Activated naive CD8-positive, alpha-beta T cell treated with anti-CD3 and anti-CD28 coated beads for 36 hours (primary cell): ENCODE measurements around the gene THY1. TPM values are rescaled to one million over a fixed set of nuclear protein-coding genes. Genes with fewer than 3 reads are reported as not detected.
"Not testable (repeated sequence)": the region's sequence is repeated elsewhere in the genome, so short reads cannot be mapped to it uniquely, and the experiment has no call there.

Source experiments
- DNase-seq: peaks from one replicate; pipeline ENCODE4 v3.0.0; 2021
- H3K27ac Mint-ChIP-seq: one replicate; pipeline ENCODE4 v1.8.0; 2022; ENCODE audit warnings: mild to moderate bottlenecking, moderate library complexity, mixed read lengths
- H3K27me3 Mint-ChIP-seq: one replicate; pipeline ENCODE4 v1.8.0; 2022; ENCODE audit warnings: mild to moderate bottlenecking, mixed read lengths
- H3K36me3 Mint-ChIP-seq: one replicate; pipeline ENCODE4 v1.8.0; 2021; ENCODE audit warnings: mild to moderate bottlenecking, mixed read lengths
- H3K4me1 Mint-ChIP-seq: one replicate; pipeline ENCODE4 v1.8.0; 2021; ENCODE audit warnings: mixed read lengths
- H3K4me3 Mint-ChIP-seq: one replicate; pipeline ENCODE4 v1.8.0; 2022; ENCODE audit warnings: mild to moderate bottlenecking, moderate library complexity, mixed read lengths
- H3K9me3 Mint-ChIP-seq: one replicate; pipeline ENCODE4 v1.8.0; 2022; ENCODE audit warnings: mixed read lengths
- total RNA-seq, 2 experiments: library from RNA; stranded (reverse); gene quantifications; one replicate each; pipeline ENCODE4 v1.2.3, GENCODE V29; 2021

The THY1 gene
- total RNA-seq, 2 experiments from 2014 or later, result 0.30 TPM; not detected in 1

DNA sequence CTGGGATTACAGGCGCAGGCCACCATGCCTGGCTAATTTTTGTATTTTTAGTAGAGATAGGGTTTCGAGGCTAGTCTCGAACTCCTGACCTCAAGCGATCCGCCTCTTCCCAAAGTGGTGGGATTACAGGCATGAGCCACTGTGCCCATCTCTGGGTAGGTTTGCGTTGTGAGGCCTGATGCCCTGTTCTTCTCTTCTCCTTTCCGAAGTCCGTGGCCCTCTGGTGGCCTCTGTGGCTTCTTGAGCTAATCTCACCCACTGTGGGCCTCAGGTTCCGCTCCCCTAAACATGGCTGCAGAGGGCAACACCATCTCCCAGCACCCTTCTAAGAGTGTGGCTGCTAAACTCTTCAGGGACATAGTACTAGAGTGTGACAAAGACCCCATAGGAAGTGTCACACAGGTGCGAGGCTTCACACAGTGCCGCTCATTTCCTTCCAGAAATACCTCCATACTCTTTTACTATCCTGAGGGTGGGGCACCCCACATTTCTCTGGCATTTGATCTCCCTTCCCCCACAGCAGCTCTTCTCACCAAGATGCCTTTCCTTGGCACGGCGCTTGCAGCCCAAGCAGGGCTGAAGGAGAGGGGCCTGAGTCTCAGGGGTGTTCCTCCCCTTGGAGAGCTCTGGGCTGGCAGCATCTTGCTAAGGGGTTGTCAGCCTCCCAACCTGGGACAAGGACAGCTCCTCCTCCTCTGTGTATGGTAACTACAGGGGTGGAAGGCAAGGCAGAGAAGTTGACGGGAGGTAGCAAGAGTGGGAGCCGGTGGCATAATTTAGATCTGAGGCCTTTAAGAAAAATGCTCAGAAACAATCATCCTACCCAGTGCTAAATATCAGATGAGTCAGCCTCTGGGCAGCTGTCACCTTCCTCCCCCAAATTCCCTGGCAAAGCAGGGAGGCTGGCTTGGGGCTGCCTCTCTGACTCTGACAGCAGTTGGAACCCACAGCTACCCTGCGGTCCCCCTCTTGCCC lies 6.1 kb downstream of the THY1 start:
- peaks cover 2% of the 10 kb centered on the region for H3K9me3 Mint-ChIP-seq
- H3K27me3 Mint-ChIP-seq, result peaks cover 24% of the 10 kb centered on the region
- peaks cover 6% of the 10 kb centered on the region for H3K36me3 Mint-ChIP-seq
- H3K27ac Mint-ChIP-seq, result no peak overlapping the region
- H3K4me3 Mint-ChIP-seq, result no peak overlapping the region
- no peak for DNase-seq
- no peaks in the 10 kb centered on the region for H3K4me1 Mint-ChIP-seq

DNA sequence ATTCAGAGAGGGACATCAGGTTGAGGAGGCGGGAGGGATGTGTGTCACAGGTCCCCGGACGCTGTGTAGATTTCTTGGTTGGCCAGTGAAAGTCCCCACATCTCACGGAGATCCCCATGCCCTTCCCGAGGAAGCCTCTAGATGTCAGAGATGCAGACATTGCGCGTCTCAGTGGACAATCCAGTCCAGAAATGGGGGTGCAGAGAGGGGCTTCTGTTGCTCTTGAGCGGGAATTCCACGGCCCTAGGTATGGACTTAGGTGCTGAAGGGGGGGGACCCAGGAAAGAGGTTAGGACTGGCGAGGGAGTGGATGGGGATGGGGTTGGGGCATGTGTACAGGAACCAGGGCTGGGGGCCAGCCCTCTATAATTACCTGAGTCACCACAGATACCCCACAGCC lies 7.0 kb downstream of the THY1 start:
- Mint-ChIP-seq H3K27me3 (peaks cover 14% of the 10 kb centered on the region), H3K36me3 (peaks cover 6% of the 10 kb centered on the region), H3K9me3 (peaks cover 2% of the 10 kb centered on the region), H3K4me3 (no peak overlapping the region), H3K4me1 (no peaks in the 10 kb centered on the region), H3K27ac (no peak overlapping the region)
- DNase-seq, result no peak

DNA sequence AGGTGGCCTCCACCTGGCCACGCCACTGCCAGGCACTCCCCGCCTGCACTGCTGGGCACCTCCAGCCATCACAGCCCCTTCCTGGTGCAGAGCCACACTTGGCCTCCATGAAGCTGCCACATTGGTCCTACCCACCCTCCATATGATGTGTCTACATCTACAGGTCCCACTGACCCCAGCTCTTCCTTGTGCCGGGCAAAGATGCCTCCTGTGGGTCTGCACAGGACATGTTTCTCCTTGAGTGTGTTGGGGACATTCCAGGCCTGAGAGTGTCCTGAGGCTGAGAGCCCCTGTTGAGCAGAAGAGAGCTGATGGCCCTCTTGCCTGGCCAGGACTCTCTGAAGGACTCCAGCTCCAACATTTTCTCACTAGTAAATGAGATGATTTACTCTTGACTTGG lies 7.5 kb downstream of the THY1 start:
- peaks cover 6% of the 10 kb centered on the region for H3K36me3 Mint-ChIP-seq
- peaks cover 2% of the 10 kb centered on the region for H3K9me3 Mint-ChIP-seq
- H3K27me3 Mint-ChIP-seq, result peaks cover 10% of the 10 kb centered on the region
- no peak overlapping the region for H3K4me3 Mint-ChIP-seq
- no peak for DNase-seq
- H3K4me1 Mint-ChIP-seq, result no peaks in the 10 kb centered on the region
- no peak overlapping the region for H3K27ac Mint-ChIP-seq

DNA sequence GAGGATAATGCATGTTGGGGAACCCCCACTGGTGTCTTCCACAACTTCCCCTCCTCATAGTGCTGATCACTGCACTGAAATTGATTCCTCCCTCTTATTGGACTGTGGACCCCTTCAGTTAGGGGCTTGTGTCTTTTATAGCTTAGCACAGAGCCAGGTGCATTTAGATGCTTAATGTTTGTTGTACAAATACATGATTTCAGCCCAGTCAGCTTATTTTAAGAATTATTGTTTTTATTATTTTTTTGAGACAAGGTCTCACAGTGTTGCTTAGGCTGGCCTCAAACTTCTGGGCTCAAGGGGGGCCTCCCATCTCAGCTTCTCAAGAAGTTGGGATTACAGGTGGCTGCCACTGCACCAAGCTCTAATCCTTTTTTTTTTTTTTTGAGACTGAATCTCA lies 8.2 kb downstream of the THY1 start:
- Mint-ChIP-seq H3K27me3 (peaks cover 5% of the 10 kb centered on the region), H3K4me1 (no peaks in the 10 kb centered on the region), H3K27ac (no peak overlapping the region), H3K4me3 (no peak overlapping the region), H3K9me3 (peaks cover 2% of the 10 kb centered on the region), H3K36me3 (peaks cover 6% of the 10 kb centered on the region)
- DNase-seq, result no peak

DNA sequence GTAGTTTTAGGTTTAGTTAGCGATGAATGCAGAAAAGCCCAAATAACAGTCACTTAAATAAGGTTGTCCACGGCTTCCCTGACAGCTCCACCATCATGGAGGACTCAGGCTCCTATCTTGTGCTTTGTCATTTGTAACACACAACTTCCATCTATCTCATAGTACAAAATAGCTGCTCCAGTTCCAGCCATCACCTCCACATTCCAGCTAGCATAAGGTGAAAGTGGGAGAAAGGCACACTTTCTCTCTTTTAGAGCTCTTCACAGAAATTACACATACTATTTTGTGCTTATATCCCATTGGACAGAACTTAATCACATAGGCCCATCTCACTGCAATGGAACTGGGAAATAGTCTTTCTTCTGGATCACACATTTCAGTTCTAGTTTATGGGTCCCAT lies 8.7 kb downstream of the THY1 start:
- no peak for DNase-seq
- H3K36me3 Mint-ChIP-seq, result peaks cover 6% of the 10 kb centered on the region
- peaks cover 2% of the 10 kb centered on the region for H3K9me3 Mint-ChIP-seq
- H3K27me3 Mint-ChIP-seq, result peaks cover 5% of the 10 kb centered on the region
- no peak overlapping the region for H3K4me3 Mint-ChIP-seq
- no peak overlapping the region for H3K27ac Mint-ChIP-seq
- H3K4me1 Mint-ChIP-seq, result no peaks in the 10 kb centered on the region

DNA sequence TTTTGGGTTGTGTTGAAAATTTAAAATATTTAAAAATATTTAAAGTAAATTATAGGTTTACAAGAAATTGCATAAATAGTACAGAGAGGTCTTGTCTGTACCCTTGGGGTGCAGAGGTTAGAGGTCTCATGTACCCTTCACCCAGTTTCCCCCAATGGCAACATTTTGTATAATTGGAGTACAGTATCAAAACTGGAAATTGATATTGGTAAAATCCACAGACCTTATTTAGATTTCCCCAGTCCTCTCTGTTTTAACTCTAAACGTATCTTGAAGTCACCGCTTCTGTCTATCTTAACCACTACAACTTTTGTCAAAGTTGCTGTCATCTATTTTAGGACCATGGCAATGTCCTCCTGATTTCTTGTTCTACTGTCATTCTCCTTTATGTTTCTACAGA lies 10.9 kb downstream of the THY1 start:
- Mint-ChIP-seq H3K9me3 (peaks cover 2% of the 10 kb centered on the region), H3K27ac (no peak overlapping the region), H3K27me3 (no peaks in the 10 kb centered on the region), H3K4me3 (no peak overlapping the region), H3K36me3 (peaks cover 6% of the 10 kb centered on the region), H3K4me1 (no peaks in the 10 kb centered on the region)
- no peak for DNase-seq

DNA sequence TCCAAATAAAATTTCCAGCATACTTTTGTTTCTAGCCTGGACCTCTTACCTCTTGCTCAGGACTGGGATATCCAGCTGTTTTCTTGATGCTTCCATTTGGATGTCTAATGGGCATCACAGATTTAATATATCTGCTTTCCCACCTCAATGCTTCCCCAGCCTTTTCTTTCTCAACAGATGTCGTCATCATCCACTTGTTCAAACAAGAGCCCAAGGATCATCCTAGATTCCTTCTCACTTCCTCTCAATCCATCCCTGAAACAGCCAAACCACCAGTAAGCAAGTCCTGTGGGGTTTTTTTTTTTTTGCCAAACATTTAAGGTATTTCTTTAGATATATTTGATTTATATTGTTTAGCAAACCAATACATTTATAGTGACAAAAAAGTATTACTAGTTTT lies 12.5 kb downstream of the THY1 start:
- no peak for DNase-seq
- Mint-ChIP-seq H3K27ac (no peak overlapping the region), H3K4me3 (no peak overlapping the region), H3K4me1 (no peaks in the 10 kb centered on the region), H3K27me3 (no peaks in the 10 kb centered on the region), H3K36me3 (peaks cover 6% of the 10 kb centered on the region), H3K9me3 (peaks cover 2% of the 10 kb centered on the region)

DNA sequence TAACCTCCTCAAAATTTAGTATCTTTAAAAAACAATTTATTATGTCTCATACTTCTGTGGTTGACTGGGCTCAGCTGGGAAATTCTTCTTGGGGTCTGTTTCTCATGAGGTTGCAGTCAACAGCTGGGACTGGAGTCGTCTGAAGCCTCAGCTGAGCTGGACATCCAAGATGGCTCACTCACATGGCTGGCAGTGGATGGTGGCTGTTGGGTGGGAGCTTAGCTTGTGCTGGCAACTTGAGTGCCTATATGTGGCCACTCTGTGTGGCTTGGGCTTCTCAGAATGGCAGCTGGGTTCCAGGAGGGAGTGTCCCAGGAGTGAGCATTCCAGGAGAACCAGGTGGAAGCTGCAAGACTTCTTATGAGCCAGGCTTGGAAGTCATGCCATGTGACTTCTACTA lies 13.2 kb downstream of the THY1 start:
- Mint-ChIP-seq H3K4me3 (no peak overlapping the region), H3K27ac (no peak overlapping the region), H3K27me3 (no peaks in the 10 kb centered on the region), H3K4me1 (no peaks in the 10 kb centered on the region), H3K9me3 (peaks cover 2% of the 10 kb centered on the region), H3K36me3 (peaks cover 6% of the 10 kb centered on the region)
- no peak for DNase-seq

DNA sequence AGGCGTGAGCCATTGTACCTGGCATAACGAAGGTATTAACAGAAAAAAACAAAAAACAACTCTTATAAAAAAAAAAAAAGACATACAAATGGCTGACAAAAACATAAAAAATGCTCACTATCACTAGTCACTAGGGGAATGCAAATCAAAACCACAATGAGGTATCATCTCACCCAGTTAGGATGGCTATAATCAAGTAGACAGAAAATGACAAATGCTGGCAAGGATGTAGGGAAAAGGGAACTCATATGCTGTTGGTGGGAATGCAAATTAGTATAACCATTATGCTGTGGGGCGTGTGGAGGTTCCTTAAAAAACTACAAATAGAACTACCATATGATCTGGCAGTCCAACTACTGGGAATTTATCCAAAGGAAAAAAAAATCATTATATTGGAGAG lies 17.0 kb downstream of the THY1 start:
- H3K27me3 Mint-ChIP-seq, result no peaks in the 10 kb centered on the region
- H3K36me3 Mint-ChIP-seq, result no peaks in the 10 kb centered on the region
- no peak overlapping the region for H3K4me3 Mint-ChIP-seq
- no peaks in the 10 kb centered on the region for H3K4me1 Mint-ChIP-seq
- H3K9me3 Mint-ChIP-seq, result peaks cover 5% of the 10 kb centered on the region
- H3K27ac Mint-ChIP-seq, result no peak overlapping the region
- DNase-seq, result no peak

DNA sequence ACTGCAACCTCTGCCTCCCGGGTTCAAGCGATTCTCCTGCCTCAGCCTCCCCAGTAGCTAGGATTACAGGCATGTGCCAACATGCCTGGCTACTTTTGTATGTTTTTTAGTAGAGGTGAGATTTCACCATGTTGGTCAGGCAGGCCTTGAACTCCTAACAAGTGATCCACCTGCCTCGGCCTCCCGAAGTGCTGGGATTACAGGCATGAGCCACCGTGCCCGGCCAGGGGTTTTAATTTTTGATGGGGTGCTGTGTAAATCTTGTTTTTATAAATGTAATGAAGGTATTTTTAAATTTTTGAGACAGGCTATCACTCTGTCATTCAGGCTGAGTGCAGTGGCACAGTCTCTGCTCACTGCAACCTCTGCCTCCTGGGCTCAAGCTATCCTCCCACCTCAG lies 17.5 kb downstream of the THY1 start:
- H3K36me3 Mint-ChIP-seq, DNase-seq, H3K27me3 Mint-ChIP-seq, H3K27ac Mint-ChIP-seq, H3K9me3 Mint-ChIP-seq, H3K4me1 Mint-ChIP-seq, H3K4me3 Mint-ChIP-seq: not testable (repeated sequence)

DNA sequence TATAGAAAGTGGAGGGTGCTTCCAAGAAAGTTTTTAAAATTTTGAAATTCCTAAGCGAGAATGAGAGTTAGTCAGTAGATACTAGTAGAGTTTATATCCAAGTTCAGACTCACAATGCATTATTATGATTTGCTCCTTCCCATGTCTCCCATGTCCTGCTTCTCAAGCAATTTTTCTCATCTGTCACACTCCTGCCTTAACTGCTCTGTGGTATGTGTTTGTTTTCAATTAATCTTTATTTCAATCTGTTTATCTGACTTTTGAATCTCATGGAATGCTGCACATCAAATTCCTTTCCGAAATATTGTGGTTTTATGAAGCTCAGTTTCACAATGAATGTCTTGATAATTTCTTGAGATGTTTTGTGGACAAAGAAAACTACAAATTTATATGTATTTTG lies 18.1 kb downstream of the THY1 start:
- H3K36me3 Mint-ChIP-seq, result peaks cover 5% of the 10 kb centered on the region
- no peaks in the 10 kb centered on the region for H3K27me3 Mint-ChIP-seq
- H3K4me3 Mint-ChIP-seq, result no peak overlapping the region
- H3K27ac Mint-ChIP-seq, result no peak overlapping the region
- peaks cover 12% of the 10 kb centered on the region for H3K9me3 Mint-ChIP-seq
- DNase-seq, result no peak
- no peaks in the 10 kb centered on the region for H3K4me1 Mint-ChIP-seq

DNA sequence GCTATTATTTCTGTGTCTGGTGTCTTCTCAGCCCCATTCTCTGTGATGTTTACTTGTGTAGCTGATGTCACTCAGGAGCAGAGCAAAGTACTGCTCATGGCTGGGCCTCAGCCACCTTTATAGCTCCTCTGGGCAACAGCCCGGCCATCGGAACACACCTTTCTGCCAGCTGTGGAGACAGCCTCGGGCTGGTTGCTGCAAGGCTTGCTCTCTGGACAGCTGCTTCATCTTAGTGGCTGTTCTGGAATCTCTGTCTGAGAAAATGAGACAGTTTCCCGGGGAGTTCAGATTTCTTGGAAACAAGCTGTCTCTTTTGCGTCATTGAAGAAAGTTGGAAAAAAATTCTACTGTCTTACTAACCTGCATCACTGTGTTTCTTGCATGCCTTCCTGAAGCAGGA lies 20.0 kb downstream of the THY1 start:
- H3K36me3 Mint-ChIP-seq, result peaks cover 11% of the 10 kb centered on the region
- no peaks in the 10 kb centered on the region for H3K4me1 Mint-ChIP-seq
- H3K27me3 Mint-ChIP-seq, result peaks cover 10% of the 10 kb centered on the region
- peaks cover 26% of the 10 kb centered on the region for H3K9me3 Mint-ChIP-seq
- DNase-seq, result no peak
- no peak overlapping the region for H3K27ac Mint-ChIP-seq
- no peak overlapping the region for H3K4me3 Mint-ChIP-seq

DNA sequence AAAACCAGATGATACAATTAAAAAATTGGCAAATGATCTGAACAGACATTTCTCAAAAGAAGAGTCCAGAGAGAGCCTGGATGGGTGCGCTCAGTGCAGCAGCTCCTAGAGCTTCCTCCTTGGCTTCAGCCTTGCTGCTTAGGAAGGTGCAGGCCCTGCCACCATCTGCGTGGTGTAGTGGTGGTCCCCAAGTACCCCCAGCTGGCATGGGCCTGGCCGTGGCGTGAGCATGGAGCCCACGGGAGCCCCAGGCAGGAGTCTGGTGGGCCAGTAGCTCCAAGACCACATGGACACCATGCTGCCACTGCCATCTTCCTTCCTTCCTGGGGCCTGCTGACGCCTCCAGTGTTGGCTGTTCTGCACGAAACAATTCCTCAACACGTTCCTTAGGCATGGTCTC lies 20.5 kb downstream of the THY1 start:
- Mint-ChIP-seq H3K36me3 (peaks cover 15% of the 10 kb centered on the region), H3K4me3 (no peak overlapping the region), H3K27ac (no peak overlapping the region), H3K27me3 (peaks cover 13% of the 10 kb centered on the region), H3K4me1 (no peaks in the 10 kb centered on the region), H3K9me3 (peaks cover 31% of the 10 kb centered on the region)
- no peak for DNase-seq

DNA sequence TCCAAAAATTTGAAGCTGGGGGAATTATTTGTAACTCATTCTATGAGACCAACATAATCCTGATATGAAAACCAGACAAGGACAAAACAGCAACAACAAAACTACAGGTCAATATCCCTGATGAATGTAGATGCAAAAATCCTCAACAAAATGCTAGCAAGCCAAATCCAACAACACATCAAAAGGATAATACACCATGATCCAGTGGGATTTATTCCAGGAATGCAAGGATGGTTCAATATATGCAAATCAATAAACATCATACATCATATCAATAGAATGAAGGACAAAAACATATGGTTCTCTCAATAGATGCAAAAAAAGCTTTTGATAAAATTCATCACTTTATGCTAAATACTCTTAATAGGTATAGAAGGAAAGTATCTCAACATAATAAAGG lies 22.1 kb downstream of the THY1 start:
- no peak overlapping the region for H3K27ac Mint-ChIP-seq

DNA sequence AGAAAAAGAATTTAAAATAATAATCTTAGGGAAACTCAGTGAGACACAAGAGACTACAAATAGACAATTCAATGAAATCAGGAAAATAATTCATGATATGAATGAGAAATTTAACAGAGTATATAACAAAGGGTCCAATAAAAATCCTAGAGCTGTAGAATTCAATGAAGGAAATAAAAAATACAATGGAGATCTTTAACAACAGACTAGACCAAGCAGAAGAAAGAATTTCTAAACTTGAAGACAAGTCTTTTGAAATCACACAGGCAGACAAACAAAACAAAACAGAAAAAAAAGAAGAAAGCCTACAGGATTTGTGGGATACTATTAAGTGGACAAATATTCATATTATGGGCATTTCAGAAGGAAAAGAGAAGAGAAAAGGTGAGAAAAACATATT lies 25.2 kb downstream of the THY1 start:
- H3K27ac Mint-ChIP-seq, result no peak overlapping the region
- peaks cover 26% of the 10 kb centered on the region for H3K27me3 Mint-ChIP-seq
- no peak overlapping the region for H3K4me3 Mint-ChIP-seq
- H3K9me3 Mint-ChIP-seq, result peaks cover 31% of the 10 kb centered on the region
- no peak for DNase-seq
- H3K4me1 Mint-ChIP-seq, result no peaks in the 10 kb centered on the region
- H3K36me3 Mint-ChIP-seq, result peaks cover 15% of the 10 kb centered on the region

More for the DNA sequence above, 22.1 kb downstream of the THY1 start:
- DNase-seq, result no peak
- no peaks in the 10 kb centered on the region for H3K4me1 Mint-ChIP-seq
- peaks cover 15% of the 10 kb centered on the region for H3K36me3 Mint-ChIP-seq
- H3K27me3 Mint-ChIP-seq, result peaks cover 13% of the 10 kb centered on the region
- peaks cover 31% of the 10 kb centered on the region for H3K9me3 Mint-ChIP-seq
- no peak overlapping the region for H3K4me3 Mint-ChIP-seq

DNA sequence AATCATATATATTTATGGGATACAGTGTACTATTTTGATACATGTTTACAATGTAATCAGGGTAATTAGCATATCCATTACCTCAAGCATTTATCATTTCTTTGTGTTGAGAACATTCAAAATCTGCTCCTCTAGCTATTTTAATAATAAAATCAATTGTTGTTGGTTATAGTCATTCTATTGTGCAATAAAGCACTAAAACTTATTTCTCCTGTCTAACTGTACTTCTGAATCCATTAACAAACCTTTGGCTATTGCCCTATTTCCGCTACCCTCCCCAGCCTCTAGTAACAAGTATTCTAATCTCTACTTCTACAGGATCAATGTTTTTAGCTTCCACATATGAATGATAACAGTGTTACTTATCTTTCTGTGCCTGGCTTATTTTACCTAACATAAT lies 26.1 kb downstream of the THY1 start:
- DNase-seq, result no peak
- H3K9me3 Mint-ChIP-seq, result peaks cover 31% of the 10 kb centered on the region
- H3K36me3 Mint-ChIP-seq, result peaks cover 15% of the 10 kb centered on the region
- H3K4me3 Mint-ChIP-seq, result no peak overlapping the region
- H3K4me1 Mint-ChIP-seq, result no peaks in the 10 kb centered on the region
- peaks cover 26% of the 10 kb centered on the region for H3K27me3 Mint-ChIP-seq
- no peak overlapping the region for H3K27ac Mint-ChIP-seq
